Nephron (organoid): ENCODE results near the gene DYNLT4.

Experiments
- H3K27ac Mint-ChIP-seq, 3 experiments: 2 replicates each; pipeline ENCODE4 v1.8.0; 2020; ENCODE audit warnings: mixed read lengths in 3 of 3, mild to moderate bottlenecking in 2 of 3, moderate library complexity in 1 of 3
- H3K27me3 Mint-ChIP-seq: 2 replicates; pipeline ENCODE4 v1.8.0; 2021; ENCODE audit warnings: low read depth, mild to moderate bottlenecking, moderate library complexity, mixed read lengths
- H3K36me3 Mint-ChIP-seq: 2 replicates; pipeline ENCODE4 v1.8.0; 2020; ENCODE audit warnings: low read depth, mixed read lengths
- H3K4me1 Mint-ChIP-seq: 2 replicates; pipeline ENCODE4 v1.8.0; 2020; ENCODE audit warnings: mixed read lengths
- H3K4me3 Mint-ChIP-seq, 3 experiments: 2 replicates each; pipeline ENCODE4 v1.8.0; 2020; ENCODE audit warnings: mild to moderate bottlenecking in 3 of 3, mixed read lengths in 3 of 3, moderate library complexity in 2 of 3
- H3K9me3 Mint-ChIP-seq: 2 replicates; pipeline ENCODE4 v1.8.0; 2020; ENCODE audit warnings: mixed read lengths
- TF ChIP-seq, protein P1 (sequence below), 3 experiments: fragments of 200-600 bp; sonication (generic); IDR thresholded peaks; one replicate each; pipeline ENCODE4 v1.5.0; 2021; ENCODE audit warnings: antibody characterized with exemption in 3 of 3; ENCODE audit not compliant: unreplicated experiment in 3 of 3

Gene DYNLT4, protein sequence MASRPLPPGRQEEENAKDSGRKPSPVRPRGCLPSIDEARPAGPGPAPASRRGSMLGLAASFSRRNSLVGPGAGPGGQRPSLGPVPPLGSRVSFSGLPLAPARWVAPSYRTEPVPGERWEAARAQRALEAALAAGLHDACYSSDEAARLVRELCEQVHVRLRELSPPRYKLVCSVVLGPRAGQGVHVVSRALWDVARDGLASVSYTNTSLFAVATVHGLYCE

DNA sequence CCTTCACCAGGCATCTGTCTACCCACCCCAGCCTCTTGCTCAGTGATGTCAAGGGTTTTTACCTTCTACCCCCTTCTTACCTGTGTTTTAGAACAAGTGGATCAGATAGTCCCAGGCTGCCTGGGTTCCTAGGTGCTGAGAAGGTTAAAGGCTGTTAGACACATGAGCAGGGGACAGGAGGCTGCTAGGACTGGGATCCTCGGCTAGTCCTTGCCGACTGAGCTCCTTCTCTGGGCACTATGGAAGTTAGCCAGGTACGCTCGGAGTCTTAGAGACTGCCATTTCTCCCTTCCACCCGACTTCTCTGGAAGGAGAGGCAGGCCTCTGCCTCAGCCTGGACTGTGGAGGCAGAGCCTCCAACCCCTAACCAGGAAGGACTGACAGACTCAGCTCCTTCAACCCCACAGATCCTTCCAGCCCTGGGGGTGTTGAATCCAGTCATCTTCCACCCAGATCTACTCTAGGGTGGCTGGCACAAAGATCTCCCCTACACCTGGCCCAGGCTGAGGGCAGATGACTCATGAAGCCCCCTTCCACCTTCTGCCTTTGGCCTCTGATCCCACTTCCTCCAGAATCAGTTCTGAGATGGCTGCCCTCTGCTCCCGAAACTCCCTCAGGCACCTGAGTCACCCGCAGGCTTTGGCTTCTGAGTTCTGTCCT lies at the start of gene DYNLT4:
Gene DYNLT4 (minus strand): TSS at position 648 of the 660 bp plus-strand sequence. CDS start 683 bp downstream, outside the sequence.
- TF ChIP-seq, protein P1, sequence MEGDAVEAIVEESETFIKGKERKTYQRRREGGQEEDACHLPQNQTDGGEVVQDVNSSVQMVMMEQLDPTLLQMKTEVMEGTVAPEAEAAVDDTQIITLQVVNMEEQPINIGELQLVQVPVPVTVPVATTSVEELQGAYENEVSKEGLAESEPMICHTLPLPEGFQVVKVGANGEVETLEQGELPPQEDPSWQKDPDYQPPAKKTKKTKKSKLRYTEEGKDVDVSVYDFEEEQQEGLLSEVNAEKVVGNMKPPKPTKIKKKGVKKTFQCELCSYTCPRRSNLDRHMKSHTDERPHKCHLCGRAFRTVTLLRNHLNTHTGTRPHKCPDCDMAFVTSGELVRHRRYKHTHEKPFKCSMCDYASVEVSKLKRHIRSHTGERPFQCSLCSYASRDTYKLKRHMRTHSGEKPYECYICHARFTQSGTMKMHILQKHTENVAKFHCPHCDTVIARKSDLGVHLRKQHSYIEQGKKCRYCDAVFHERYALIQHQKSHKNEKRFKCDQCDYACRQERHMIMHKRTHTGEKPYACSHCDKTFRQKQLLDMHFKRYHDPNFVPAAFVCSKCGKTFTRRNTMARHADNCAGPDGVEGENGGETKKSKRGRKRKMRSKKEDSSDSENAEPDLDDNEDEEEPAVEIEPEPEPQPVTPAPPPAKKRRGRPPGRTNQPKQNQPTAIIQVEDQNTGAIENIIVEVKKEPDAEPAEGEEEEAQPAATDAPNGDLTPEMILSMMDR (IDR thresholded peaks at IDR 0.05; ENCODE audit: unreplicated experiment in 3 of 3) = no peak
- Mint-ChIP-seq H3K27ac (peak within 1 kb of the TSS; percentile 99), H3K36me3 (peaks cover 23% of the 10 kb centered on the region), H3K9me3 (no peaks in the 10 kb centered on the region), H3K4me3 (peak within 1 kb of the TSS; percentile 60 to 86 (median 81)), H3K4me1 (peaks cover 60% of the 10 kb centered on the region), H3K27me3 (no peaks in the 10 kb centered on the region)

DNA sequence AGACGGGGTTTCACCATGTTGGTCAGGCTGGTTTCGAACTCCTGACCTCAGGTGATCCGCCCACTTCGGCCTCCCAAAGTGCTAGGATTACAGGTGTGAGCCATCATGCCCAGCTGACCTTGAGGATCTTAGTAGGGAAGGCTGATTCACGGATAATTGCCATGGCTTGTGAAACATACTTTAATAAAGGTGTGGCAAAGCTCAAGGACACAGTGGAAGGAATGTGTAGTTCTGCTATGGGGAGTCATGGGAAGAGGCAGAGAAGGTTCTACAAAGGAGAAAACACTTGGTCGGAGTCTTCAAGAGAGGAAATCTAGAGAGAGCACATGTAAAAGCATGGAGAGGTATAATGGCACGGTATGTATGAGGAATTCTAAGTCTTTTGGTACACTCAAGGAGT lies 48.6 kb upstream of the DYNLT4 start:
- TF ChIP-seq, protein P1 (IDR thresholded peaks at IDR 0.05; ENCODE audit: unreplicated experiment in 3 of 3) = no peak
- H3K9me3 Mint-ChIP-seq = no peaks in the 10 kb centered on the region
- peaks cover 41% of the 10 kb centered on the region for H3K36me3 Mint-ChIP-seq
- no peak overlapping the region for H3K4me3 Mint-ChIP-seq
- H3K27me3 Mint-ChIP-seq = no peaks in the 10 kb centered on the region
- H3K4me1 Mint-ChIP-seq = peaks cover 5% of the 10 kb centered on the region
- no peak overlapping the region for H3K27ac Mint-ChIP-seq

DNA sequence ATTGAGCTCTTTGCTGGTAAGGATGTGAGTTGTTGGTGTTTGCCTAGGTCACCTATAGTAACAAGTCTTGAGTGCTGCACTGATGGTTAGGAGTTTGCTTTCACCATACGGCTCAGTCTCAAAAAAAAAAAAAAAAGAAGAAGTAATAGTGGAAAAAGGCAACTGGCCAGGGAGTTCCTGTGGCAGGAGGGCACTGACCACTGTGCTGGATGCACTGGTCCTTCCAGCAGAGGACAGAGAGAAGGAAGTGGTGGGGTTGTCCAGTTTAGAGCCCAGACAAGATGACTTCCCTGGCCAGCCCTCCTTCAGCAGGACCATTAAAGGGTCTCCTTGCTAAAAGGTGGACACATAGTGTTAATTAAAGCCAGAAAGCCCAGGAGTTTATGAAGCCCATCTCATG lies 47.8 kb upstream of the DYNLT4 start:
- TF ChIP-seq, protein P1 (IDR thresholded peaks at IDR 0.05; ENCODE audit: unreplicated experiment in 3 of 3) = no peak
- Mint-ChIP-seq H3K4me1 (peaks cover 2% of the 10 kb centered on the region), H3K27me3 (no peaks in the 10 kb centered on the region), H3K27ac (no peak overlapping the region), H3K36me3 (peaks cover 43% of the 10 kb centered on the region), H3K9me3 (no peaks in the 10 kb centered on the region), H3K4me3 (no peak overlapping the region)

- peaks cover 20% of the 10 kb centered on the region for H3K4me1 Mint-ChIP-seq
- no peaks in the 10 kb centered on the region for H3K9me3 Mint-ChIP-seq
These were observed 46.0 kb upstream of the DYNLT4 start for GRCh38 chr1:44853201-44853600.

DNA sequence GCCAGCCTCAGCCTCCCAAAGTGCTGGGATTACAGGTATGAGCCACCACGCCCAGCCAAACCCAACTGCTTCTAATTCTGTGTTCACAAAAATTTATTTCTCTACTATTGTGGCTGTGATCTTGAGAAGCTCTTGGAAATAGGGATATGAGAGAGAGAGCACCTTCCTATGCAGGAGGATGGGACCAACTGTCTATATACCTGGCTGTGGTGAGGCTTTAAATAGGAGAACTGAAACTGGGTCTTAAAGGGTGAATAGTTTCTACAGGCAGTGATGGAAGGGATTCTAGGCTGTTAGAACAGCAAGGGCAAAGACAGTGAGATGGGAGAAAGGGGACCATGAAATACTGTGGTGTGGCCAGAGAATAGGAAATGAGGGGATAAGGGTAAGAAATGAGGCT lies 44.2 kb upstream of the DYNLT4 start:
- no peaks in the 10 kb centered on the region for H3K27me3 Mint-ChIP-seq
- H3K9me3 Mint-ChIP-seq = no peaks in the 10 kb centered on the region
- H3K36me3 Mint-ChIP-seq = peaks cover 35% of the 10 kb centered on the region
- H3K4me1 Mint-ChIP-seq = peaks cover 30% of the 10 kb centered on the region
- H3K27ac Mint-ChIP-seq = no peak overlapping the region
- no peak overlapping the region for H3K4me3 Mint-ChIP-seq
- TF ChIP-seq, protein P1 (IDR thresholded peaks at IDR 0.05; ENCODE audit: unreplicated experiment in 3 of 3) = no peak

More at GRCh38 chr1:44853201-44853600, 46.0 kb upstream of the DYNLT4 start:
- Mint-ChIP-seq H3K27ac (no peak overlapping the region), H3K27me3 (no peaks in the 10 kb centered on the region), H3K4me3 (no peak overlapping the region), H3K36me3 (peaks cover 46% of the 10 kb centered on the region)
- TF ChIP-seq, protein P1 (IDR thresholded peaks at IDR 0.05; ENCODE audit: unreplicated experiment in 3 of 3) = no peak
